Calu3 (cell line): ENCODE data around the gene CLOCK. TPM values are rescaled to one million over a fixed set of nuclear protein-coding genes. Genes with fewer than 3 reads are reported as not detected.

Source experiments
- BruUV-seq: library from RNA; stranded (reverse); fragments of 400-500 nt; replicated peaks from 2 replicates; lab custom pipeline; 2021; lab: Mats Ljungman, UMichigan
- CTCF ChIA-PET: fragments of 300-600 bp; sonication (Branson Sonifier 250); formaldehyde crosslinking; loops from one replicate; lab custom pipeline; 2022; ENCODE audit warnings: antibody characterized with exemption; lab: Charles Lee
- DNase-seq: peaks from one replicate; pipeline ENCODE4 v3.0.0; 2022
- H3K27ac Mint-ChIP-seq: one replicate; pipeline ENCODE4 v1.8.0; 2022; ENCODE audit warnings: mixed read lengths; ENCODE audit not compliant: unreplicated experiment
- H3K27me3 Mint-ChIP-seq: one replicate; pipeline ENCODE4 v1.8.0; 2022; ENCODE audit warnings: mixed read lengths; ENCODE audit not compliant: unreplicated experiment
- H3K36me3 Mint-ChIP-seq: one replicate; pipeline ENCODE4 v1.8.0; 2022; ENCODE audit warnings: mild to moderate bottlenecking, moderate library complexity, mixed read lengths; ENCODE audit not compliant: insufficient read depth, unreplicated experiment
- H3K4me1 Mint-ChIP-seq: one replicate; pipeline ENCODE4 v1.8.0; 2022; ENCODE audit warnings: mild to moderate bottlenecking, low read depth, mixed read lengths; ENCODE audit not compliant: unreplicated experiment
- H3K4me3 Mint-ChIP-seq: one replicate; pipeline ENCODE4 v1.8.0; 2022; ENCODE audit warnings: mild to moderate bottlenecking, low read depth, moderate library complexity, mixed read lengths; ENCODE audit not compliant: unreplicated experiment
- H3K9me3 Mint-ChIP-seq: one replicate; pipeline ENCODE4 v1.8.0; 2022; ENCODE audit warnings: low read depth, mixed read lengths; ENCODE audit not compliant: unreplicated experiment
- CTCF ChIP-seq: fragments of 200-600 bp; IDR thresholded peaks from one replicate; pipeline ENCODE4 v1.8.0; 2022; ENCODE audit warnings: antibody characterized with exemption; ENCODE audit not compliant: unreplicated experiment
- intact Hi-C: fragments of 100-400 bp; cut with micrococcal nuclease; formaldehyde crosslinking; loops from one replicate; pipeline ENCODE4 v1.10.0; 2022; ENCODE audit not compliant: unreplicated experiment
- total RNA-seq: library from RNA; stranded (reverse); gene quantifications from 2 replicates; pipeline ENCODE4 v1.2.3, GENCODE V29; 2022

CLOCK gene
- total RNA-seq, 1 experiment from 2014 or later: 16.2 TPM

GRCh38 chr4:55568905-55569504 is 22.3 kb upstream of the CLOCK start:
- TF ChIP-seq CTCF: no peak
- Mint-ChIP-seq H3K27me3 (no peaks in the 10 kb centered on the region), H3K36me3 (no peaks in the 10 kb centered on the region), H3K4me3 (no peak overlapping the region), H3K27ac (no peak overlapping the region), H3K9me3 (no peaks in the 10 kb centered on the region), H3K4me1 (no peaks in the 10 kb centered on the region)
- DNase-seq: no peak
- no TSS peak for BruUV-seq
- intact Hi-C loops: no loop called here
- CTCF ChIA-PET: interaction anchor here (0.7 kb wide), 1 partner anchor 23 kb away, joined by 3 read pairs; no protein-coding TSS in a partner anchor

- no TSS peak for BruUV-seq
- no peak for DNase-seq
- Mint-ChIP-seq H3K27ac (no peak overlapping the region), H3K36me3 (no peaks in the 10 kb centered on the region), H3K4me3 (no peak overlapping the region), H3K27me3 (no peaks in the 10 kb centered on the region), H3K4me1 (no peaks in the 10 kb centered on the region), H3K9me3 (no peaks in the 10 kb centered on the region)
- CTCF ChIA-PET: no interaction called here
- no peak for TF ChIP-seq CTCF
- intact Hi-C loops: no loop called here
Measured at GRCh38 chr4:55561889-55562288, 15.2 kb upstream of the CLOCK start.

GRCh38 chr4:55560096-55560495 is 13.4 kb upstream of the CLOCK start:
- intact Hi-C loops: no loop called here
- no peaks in the 10 kb centered on the region for H3K9me3 Mint-ChIP-seq
- no TSS peak for BruUV-seq
- no peaks in the 10 kb centered on the region for H3K27me3 Mint-ChIP-seq
- H3K36me3 Mint-ChIP-seq: no peaks in the 10 kb centered on the region
- no peak overlapping the region for H3K27ac Mint-ChIP-seq
- no peak for TF ChIP-seq CTCF
- CTCF ChIA-PET: no interaction called here
- H3K4me3 Mint-ChIP-seq: no peak overlapping the region
- no peak for DNase-seq
- no peaks in the 10 kb centered on the region for H3K4me1 Mint-ChIP-seq

- H3K4me1 Mint-ChIP-seq: peaks cover 13% of the 10 kb centered on the region
- no peak for TF ChIP-seq CTCF
- BruUV-seq: no TSS peak
- H3K27ac Mint-ChIP-seq: no peak overlapping the region
- no peak overlapping the region for H3K4me3 Mint-ChIP-seq
- H3K9me3 Mint-ChIP-seq: no peaks in the 10 kb centered on the region
- CTCF ChIA-PET: interaction anchor here (0.6 to 1.1 kb wide), 3 partner anchors 16 to 242 kb away, joined by 3 to 5 read pairs (median 3); no protein-coding TSS in a partner anchor
- DNase-seq: no peak
- intact Hi-C loops: loop anchor here (5.0 to 10.0 kb wide), 2 partner anchors 112 to 230 kb away; no protein-coding TSS in a partner anchor
- no peaks in the 10 kb centered on the region for H3K36me3 Mint-ChIP-seq
- no peaks in the 10 kb centered on the region for H3K27me3 Mint-ChIP-seq
Measured at GRCh38 chr4:55554453-55555030, 7.8 kb upstream of the CLOCK start.
